Testis (tissue), 3 donors: ENCODE data around the gene HPSE2. TPM values are rescaled to one million over a fixed set of nuclear protein-coding genes. Genes with fewer than 3 reads are reported as not detected.
A peak's percentile ranks its signal among the peaks of the same experiment; 100 is the strongest.
"Not testable (repeated sequence)": the region's sequence is repeated elsewhere in the genome, so short reads cannot be mapped to it uniquely, and the experiment has no call there.

ENCODE experiments used
- DNase-seq: peaks from one replicate; pipeline ENCODE4 v3.0.0-alpha.2; 2019
- H3K27ac ChIP-seq, 2 donors: fragments of 200-600 bp; sonication (generic); one replicate each; pipeline ENCODE4 v1.5.1; 2019
- H3K27me3 ChIP-seq: fragments of 200-600 bp; sonication (generic); one replicate; pipeline ENCODE4 v1.5.1; 2019
- H3K36me3 ChIP-seq: fragments of 200-600 bp; sonication (generic); one replicate; pipeline ENCODE4 v1.5.1; 2017; ENCODE audit warnings: low read depth; ENCODE audit errors: missing control alignments
- H3K4me1 ChIP-seq: fragments of 200-600 bp; sonication (generic); one replicate; pipeline ENCODE4 v1.5.1; 2019
- H3K4me3 ChIP-seq, 2 donors: fragments of 200-600 bp; sonication (generic); one replicate each; pipeline ENCODE4 v1.5.1; 2017 to 2019
- H3K9me3 ChIP-seq: fragments of 200-600 bp; sonication (generic); one replicate; pipeline ENCODE4 v1.5.1; 2017
- CTCF ChIP-seq, 3 experiments: fragments of 450-650 bp in 2 of 3; fragments of 200-600 bp in 1 of 3; sonication (generic) in 1 of 3; IDR thresholded peaks; one replicate each; pipeline ENCODE4 v1.5.1; 2016 to 2019; ENCODE audit warnings: antibody characterized with exemption in 3 of 3, mild to moderate bottlenecking in 2 of 3, moderate library complexity in 1 of 3
- POLR2A ChIP-seq: fragments of 450-650 bp; IDR thresholded peaks from one replicate; pipeline ENCODE4 v1.6.1; 2017; ENCODE audit warnings: antibody characterized with exemption, mild to moderate bottlenecking, moderate library complexity
- WGBS, 2 donors: methylation state at CpG; one replicate each; pipeline ENCODE4 v1.1.5; 2018; 5-methylcytosine and 5-hydroxymethylcytosine counted together
- intact Hi-C: fragments of 100-400 bp; cut with DNase I; formaldehyde crosslinking; loops from one replicate; pipeline ENCODE4 v1.15.1; 2023; ENCODE audit warnings: low total_unique reads
- polyA plus RNA-seq: library from polyadenylated mRNA; stranded (reverse); fragments of 350-450 nt; fragmentation: Illumina TruSeq; extraction: RNeasy Lipid Tissue Mini Kit (QIAGEN cat#74804); gene quantifications from one replicate; pipeline ENCODE4 v1.2.3, GENCODE V29; 2014; ENCODE audit warnings: low read depth, low replicate concordance; ENCODE audit not compliant: insufficient read depth
- total RNA-seq, 2 donors: library from RNA; depleted of rRNA; stranded (reverse); fragments of >200 nt; gene quantifications; one replicate each; pipeline ENCODE4 v1.2.3, GENCODE V29; 2016

Gene HPSE2
- total and polyA plus RNA-seq, 3 donors from 2014 or later = 1.7 to 4.1 (median 2.5) TPM

- 24 to 51% methylated on average over 1 to 4 of the region's 4 CpGs for WGBS, 2 donors
- intact Hi-C loops = no loop called here
- H3K9me3 ChIP-seq = no peaks in the 10 kb centered on the region
- DNase-seq = no peak
- H3K27ac ChIP-seq = no peak overlapping the region
- no peaks in the 10 kb centered on the region for H3K4me1 ChIP-seq
- H3K27me3 ChIP-seq = no peaks in the 10 kb centered on the region
- H3K36me3 ChIP-seq = no peaks in the 10 kb centered on the region
- no peak for TF ChIP-seq CTCF (IDR thresholded peaks at IDR 0.05)
- no peak for TF ChIP-seq POLR2A
- H3K4me3 ChIP-seq = no peak overlapping the region
These were observed 30.7 kb upstream of the HPSE2 start for GRCh38 chr10:99266383-99266782.

GRCh38 chr10:99248824-99249223, 13.2 kb upstream of the HPSE2 start:
- WGBS, 2 donors = 0 to 45% methylated on average over 1 to 2 of the region's 2 CpGs
- no peak overlapping the region for H3K4me3 ChIP-seq
- no peaks in the 10 kb centered on the region for H3K4me1 ChIP-seq
- no peak for TF ChIP-seq CTCF (IDR thresholded peaks at IDR 0.05)
- no peak for TF ChIP-seq POLR2A
- DNase-seq = no peak
- H3K9me3 ChIP-seq = no peaks in the 10 kb centered on the region
- no peak overlapping the region for H3K27ac ChIP-seq
- H3K27me3 ChIP-seq = no peaks in the 10 kb centered on the region
- no peaks in the 10 kb centered on the region for H3K36me3 ChIP-seq
- intact Hi-C loops = loop anchor here (10.0 kb wide), 1 partner anchor 774 kb away; no protein-coding TSS in a partner anchor

- H3K4me3 ChIP-seq, H3K27ac ChIP-seq, H3K9me3 ChIP-seq, H3K4me1 ChIP-seq, H3K36me3 ChIP-seq, DNase-seq, H3K27me3 ChIP-seq: not testable (repeated sequence)
- intact Hi-C loops = loop anchor here (10.0 kb wide), 1 partner anchor 773 kb away; no protein-coding TSS in a partner anchor
These were observed 12.2 kb upstream of the HPSE2 start for GRCh38 chr10:99247893-99248292.

GRCh38 chr10:99236627-99237309, 1.1 kb upstream of the HPSE2 start:
- peaks cover 9% of the 10 kb centered on the region for H3K4me1 ChIP-seq
- H3K27ac ChIP-seq = no peak overlapping the region
- DNase-seq = no peak
- TF ChIP-seq POLR2A (no peak), CTCF (IDR thresholded peaks at IDR 0.05) (no peak)
- H3K9me3 ChIP-seq = no peaks in the 10 kb centered on the region
- intact Hi-C loops = no loop called here
- peaks cover 4% of the 10 kb centered on the region for H3K27me3 ChIP-seq
- H3K36me3 ChIP-seq = no peaks in the 10 kb centered on the region
- H3K4me3 ChIP-seq = peak overlapping the region; percentile 18 to 42
- WGBS, 2 donors = 12 to 14% methylated on average over 14 to 25 of the region's 25 CpGs

GRCh38 chr10:99234791-99235657, 628 bp downstream of the HPSE2 start:
- Histone ChIP-seq H3K27me3 (peaks cover 4% of the 10 kb centered on the region), H3K4me3 (peak overlapping the region; percentile 33 to 50), H3K9me3 (no peaks in the 10 kb centered on the region), H3K4me1 (peaks cover 9% of the 10 kb centered on the region), H3K36me3 (no peaks in the 10 kb centered on the region), H3K27ac (no peak overlapping the region)
- no peak for DNase-seq
- intact Hi-C loops = no loop called here
- TF ChIP-seq CTCF (IDR thresholded peaks at IDR 0.05) (no peak), POLR2A (no peak)
- WGBS, 2 donors = 6 to 8% methylated on average over 17 of the region's 17 CpGs
